ENCODE data around the gene TSEN54.

DNA sequence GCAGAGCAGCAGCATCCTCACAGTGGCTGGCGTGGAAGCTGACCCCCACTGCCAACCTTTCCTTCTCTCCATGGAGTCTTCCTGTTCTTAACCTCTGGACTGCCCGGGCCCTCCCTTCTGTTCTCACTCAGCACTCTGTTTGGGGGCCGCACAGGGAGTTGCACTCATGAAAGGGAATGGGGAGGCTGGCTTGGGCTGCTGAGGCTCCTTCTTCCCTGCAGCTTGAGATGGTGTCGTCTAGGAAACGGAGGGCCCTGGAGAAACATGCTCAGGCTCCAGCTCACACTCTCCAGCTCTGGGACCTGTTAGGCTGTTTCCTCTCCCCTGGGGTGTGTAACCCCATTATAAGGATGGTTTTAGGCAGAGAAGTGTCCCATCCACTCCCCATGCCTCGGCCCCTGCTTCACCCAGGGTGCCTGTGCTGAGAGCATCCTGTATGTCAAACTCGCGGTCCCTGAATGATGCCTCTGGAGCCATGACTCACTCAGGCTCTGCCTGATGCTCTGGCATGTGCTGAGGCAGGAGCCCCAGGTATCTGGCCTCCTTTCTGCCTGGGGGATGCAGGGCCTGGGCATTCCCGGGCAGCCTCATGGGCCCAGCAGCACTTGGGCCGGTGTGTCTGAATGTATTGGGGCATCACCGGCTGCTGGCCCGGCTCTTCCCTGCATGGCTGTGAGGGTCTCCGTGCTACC, 41.0 kb upstream of the TSEN54 start:
- TF ChIP-seq, protein P1, sequence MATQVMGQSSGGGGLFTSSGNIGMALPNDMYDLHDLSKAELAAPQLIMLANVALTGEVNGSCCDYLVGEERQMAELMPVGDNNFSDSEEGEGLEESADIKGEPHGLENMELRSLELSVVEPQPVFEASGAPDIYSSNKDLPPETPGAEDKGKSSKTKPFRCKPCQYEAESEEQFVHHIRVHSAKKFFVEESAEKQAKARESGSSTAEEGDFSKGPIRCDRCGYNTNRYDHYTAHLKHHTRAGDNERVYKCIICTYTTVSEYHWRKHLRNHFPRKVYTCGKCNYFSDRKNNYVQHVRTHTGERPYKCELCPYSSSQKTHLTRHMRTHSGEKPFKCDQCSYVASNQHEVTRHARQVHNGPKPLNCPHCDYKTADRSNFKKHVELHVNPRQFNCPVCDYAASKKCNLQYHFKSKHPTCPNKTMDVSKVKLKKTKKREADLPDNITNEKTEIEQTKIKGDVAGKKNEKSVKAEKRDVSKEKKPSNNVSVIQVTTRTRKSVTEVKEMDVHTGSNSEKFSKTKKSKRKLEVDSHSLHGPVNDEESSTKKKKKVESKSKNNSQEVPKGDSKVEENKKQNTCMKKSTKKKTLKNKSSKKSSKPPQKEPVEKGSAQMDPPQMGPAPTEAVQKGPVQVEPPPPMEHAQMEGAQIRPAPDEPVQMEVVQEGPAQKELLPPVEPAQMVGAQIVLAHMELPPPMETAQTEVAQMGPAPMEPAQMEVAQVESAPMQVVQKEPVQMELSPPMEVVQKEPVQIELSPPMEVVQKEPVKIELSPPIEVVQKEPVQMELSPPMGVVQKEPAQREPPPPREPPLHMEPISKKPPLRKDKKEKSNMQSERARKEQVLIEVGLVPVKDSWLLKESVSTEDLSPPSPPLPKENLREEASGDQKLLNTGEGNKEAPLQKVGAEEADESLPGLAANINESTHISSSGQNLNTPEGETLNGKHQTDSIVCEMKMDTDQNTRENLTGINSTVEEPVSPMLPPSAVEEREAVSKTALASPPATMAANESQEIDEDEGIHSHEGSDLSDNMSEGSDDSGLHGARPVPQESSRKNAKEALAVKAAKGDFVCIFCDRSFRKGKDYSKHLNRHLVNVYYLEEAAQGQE (IDR thresholded peaks at IDR 0.05; ENCODE audit: insufficient read depth in 1 of 2, low read depth in 2 of 2, low read length in 2 of 2), result no peak
- TF ChIP-seq FOXP2 (optimal IDR thresholded peaks at IDR 0.05; ENCODE audit: borderline replicate concordance, extremely low read depth, extremely low read length, insufficient read depth) (no peak), POLR2AphosphoS5 (IDR thresholded peaks at IDR 0.05; ENCODE audit: low read depth, low read length) (no peak), SIN3A (IDR thresholded peaks at IDR 0.05; ENCODE audit: borderline replicate concordance, insufficient read depth, low read length) (no peak), TAF1 (IDR thresholded peaks at IDR 0.05; ENCODE audit: borderline replicate concordance, insufficient read depth, low read length) (no peak)

Data from PFSK-1 (cell line).